Uterus (tissue), 2 donors: Measurements from ENCODE around the gene TMEM217.
A peak's percentile ranks its signal among the peaks of the same experiment; 100 is the strongest.

Experiments
- POLR2A ChIP-seq, 2 donors: fragments of 450-650 bp; IDR thresholded peaks; one replicate each; pipeline ENCODE4 v1.6.1; 2016; ENCODE audit warnings: antibody characterized with exemption in 2 of 2, mild to moderate bottlenecking in 1 of 2, moderate library complexity in 1 of 2
- TF ChIP-seq, protein P1 (sequence below), 4 experiments: fragments of 200-600 bp in 2 of 4; fragments of 450-650 bp in 2 of 4; sonication (generic) in 2 of 4; IDR thresholded peaks; one replicate each; pipeline ENCODE4 v1.5.1; 2016 to 2019; ENCODE audit warnings: antibody characterized with exemption in 4 of 4, mild to moderate bottlenecking in 2 of 4, moderate library complexity in 1 of 4

DNA sequence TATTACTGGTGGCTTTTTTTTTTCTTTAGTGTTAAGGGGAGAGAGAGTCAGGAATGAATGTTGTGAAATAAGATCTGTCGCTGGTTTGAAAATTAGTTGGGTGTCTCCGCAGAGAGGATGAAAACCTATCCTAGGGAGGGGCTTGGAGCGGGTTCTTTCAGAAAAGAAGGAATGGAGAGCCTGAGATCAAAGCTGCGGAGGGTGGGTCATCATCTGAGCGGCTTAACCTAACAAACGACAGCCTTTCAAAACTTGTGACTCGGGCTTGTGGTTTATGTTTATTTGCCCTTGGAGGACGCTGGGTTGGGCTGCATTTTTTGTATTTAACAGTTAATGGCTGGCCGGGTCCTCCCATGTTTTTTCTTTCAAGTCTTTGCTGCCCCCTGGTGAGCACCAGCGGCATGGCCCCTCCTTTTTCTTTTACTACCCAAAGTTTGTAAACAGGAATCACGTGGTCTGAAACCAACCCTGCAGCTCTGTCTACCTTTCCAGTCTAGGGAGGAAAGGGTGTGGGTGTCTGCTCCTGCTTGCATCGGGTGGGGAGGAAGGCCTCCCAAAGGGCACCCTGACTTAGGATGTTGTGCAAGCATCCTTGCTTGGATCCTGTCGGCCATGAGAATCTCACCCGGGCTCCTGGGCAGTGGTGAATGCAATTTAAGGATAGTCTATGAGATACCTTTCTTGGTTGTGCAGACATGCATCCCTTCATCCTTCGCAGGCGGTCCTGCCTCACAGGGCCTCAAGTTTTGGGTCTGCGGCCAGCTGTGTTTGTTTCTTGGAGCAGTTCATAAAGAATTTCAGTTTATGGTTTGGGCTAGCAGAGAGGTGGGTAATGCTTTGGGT, 85.8 kb downstream of the TMEM217 start:
- TF ChIP-seq, protein P1, sequence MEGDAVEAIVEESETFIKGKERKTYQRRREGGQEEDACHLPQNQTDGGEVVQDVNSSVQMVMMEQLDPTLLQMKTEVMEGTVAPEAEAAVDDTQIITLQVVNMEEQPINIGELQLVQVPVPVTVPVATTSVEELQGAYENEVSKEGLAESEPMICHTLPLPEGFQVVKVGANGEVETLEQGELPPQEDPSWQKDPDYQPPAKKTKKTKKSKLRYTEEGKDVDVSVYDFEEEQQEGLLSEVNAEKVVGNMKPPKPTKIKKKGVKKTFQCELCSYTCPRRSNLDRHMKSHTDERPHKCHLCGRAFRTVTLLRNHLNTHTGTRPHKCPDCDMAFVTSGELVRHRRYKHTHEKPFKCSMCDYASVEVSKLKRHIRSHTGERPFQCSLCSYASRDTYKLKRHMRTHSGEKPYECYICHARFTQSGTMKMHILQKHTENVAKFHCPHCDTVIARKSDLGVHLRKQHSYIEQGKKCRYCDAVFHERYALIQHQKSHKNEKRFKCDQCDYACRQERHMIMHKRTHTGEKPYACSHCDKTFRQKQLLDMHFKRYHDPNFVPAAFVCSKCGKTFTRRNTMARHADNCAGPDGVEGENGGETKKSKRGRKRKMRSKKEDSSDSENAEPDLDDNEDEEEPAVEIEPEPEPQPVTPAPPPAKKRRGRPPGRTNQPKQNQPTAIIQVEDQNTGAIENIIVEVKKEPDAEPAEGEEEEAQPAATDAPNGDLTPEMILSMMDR (IDR thresholded peaks at IDR 0.05): peak; percentile 92 to 98 (median 96)
- peak in 1 of 2 donors; percentile 16 for TF ChIP-seq POLR2A (IDR thresholded peaks at IDR 0.05)
